HEK293T (cell line): ENCODE measurements around the gene HSPA4L.
A peak's percentile ranks its signal among the peaks of the same experiment; 100 is the strongest.

Experiments
- CTCF ChIA-PET: fragments of 350-600 bp; formaldehyde crosslinking; extraction: SDS; loops from one replicate; lab custom pipeline; 2021; ENCODE audit warnings: antibody characterized with exemption, inconsistent platforms; lab: Yijun Ruan, JAX
- POLR2A ChIA-PET: fragments of 350-600 bp; formaldehyde crosslinking; extraction: SDS; loops from one replicate; lab custom pipeline; 2020; ENCODE audit warnings: antibody characterized with exemption, inconsistent platforms; lab: Yijun Ruan, JAX
- DNase-seq: peaks from one replicate; pipeline ENCODE4 v3.0.0; 2012; ENCODE audit warnings: mixed read lengths; ENCODE audit errors: extremely low spot score
- ARNT ChIP-seq: fragments of 450-650 bp; IDR thresholded peaks from 2 replicates; pipeline ENCODE4 v1.6.1; 2017; ENCODE audit warnings: mild to moderate bottlenecking
- BHLHE40 ChIP-seq: fragments of 450-650 bp; IDR thresholded peaks from 2 replicates; pipeline ENCODE4 v1.6.1; 2016; ENCODE audit warnings: mild to moderate bottlenecking, moderate library complexity, borderline replicate concordance
- CTBP1 ChIP-seq: fragments of 450-650 bp; IDR thresholded peaks from 2 replicates; pipeline ENCODE4 v1.6.1; 2016; ENCODE audit warnings: borderline replicate concordance
- ELF4 ChIP-seq: fragments of 450-650 bp; IDR thresholded peaks from 2 replicates; pipeline ENCODE4 v1.6.1; 2017; ENCODE audit warnings: antibody characterized with exemption
- FOXA1 ChIP-seq: fragments of 450-650 bp; IDR thresholded peaks from 2 replicates; pipeline ENCODE4 v1.6.1; 2016; ENCODE audit warnings: mild to moderate bottlenecking
- FOXK2 ChIP-seq: fragments of 450-650 bp; IDR thresholded peaks from 2 replicates; pipeline ENCODE4 v1.6.1; 2016; ENCODE audit warnings: mild to moderate bottlenecking
- FOXM1 ChIP-seq: fragments of 450-650 bp; IDR thresholded peaks from 2 replicates; pipeline ENCODE4 v1.6.1; 2017; ENCODE audit warnings: mild to moderate bottlenecking, borderline replicate concordance
- HDGF ChIP-seq: fragments of 450-650 bp; IDR thresholded peaks from 2 replicates; pipeline ENCODE4 v1.6.1; 2017; ENCODE audit warnings: antibody characterized with exemption, borderline replicate concordance
- L3MBTL2 ChIP-seq: fragments of 450-650 bp; conservative IDR thresholded peaks from 2 replicates; pipeline ENCODE4 v1.6.1; 2016; ENCODE audit warnings: mild to moderate bottlenecking
- LEF1 ChIP-seq: fragments of 450-650 bp; IDR thresholded peaks from 2 replicates; pipeline ENCODE4 v1.6.1; 2017; ENCODE audit warnings: mild to moderate bottlenecking, borderline replicate concordance
- NFRKB ChIP-seq: fragments of 450-650 bp; IDR thresholded peaks from 2 replicates; pipeline ENCODE4 v1.6.1; 2016; ENCODE audit warnings: mild to moderate bottlenecking, moderate library complexity
- SP1 ChIP-seq: fragments of 450-650 bp; IDR thresholded peaks from 2 replicates; pipeline ENCODE4 v1.6.1; 2017
- SUZ12 ChIP-seq: fragments of 450-650 bp; IDR thresholded peaks from 2 replicates; pipeline ENCODE4 v1.6.1; 2016; ENCODE audit warnings: mild to moderate bottlenecking
- TARDBP ChIP-seq: fragments of 450-650 bp; IDR thresholded peaks from 2 replicates; pipeline ENCODE4 v1.6.1; 2016
- ZNF384 ChIP-seq: fragments of 450-650 bp; IDR thresholded peaks from 2 replicates; pipeline ENCODE4 v1.6.1; 2016
- TF ChIP-seq, protein P1 (sequence below): fragments of 450-650 bp; IDR thresholded peaks from 2 replicates; pipeline ENCODE4 v1.6.1; 2016

Gene HSPA4L

DNA sequence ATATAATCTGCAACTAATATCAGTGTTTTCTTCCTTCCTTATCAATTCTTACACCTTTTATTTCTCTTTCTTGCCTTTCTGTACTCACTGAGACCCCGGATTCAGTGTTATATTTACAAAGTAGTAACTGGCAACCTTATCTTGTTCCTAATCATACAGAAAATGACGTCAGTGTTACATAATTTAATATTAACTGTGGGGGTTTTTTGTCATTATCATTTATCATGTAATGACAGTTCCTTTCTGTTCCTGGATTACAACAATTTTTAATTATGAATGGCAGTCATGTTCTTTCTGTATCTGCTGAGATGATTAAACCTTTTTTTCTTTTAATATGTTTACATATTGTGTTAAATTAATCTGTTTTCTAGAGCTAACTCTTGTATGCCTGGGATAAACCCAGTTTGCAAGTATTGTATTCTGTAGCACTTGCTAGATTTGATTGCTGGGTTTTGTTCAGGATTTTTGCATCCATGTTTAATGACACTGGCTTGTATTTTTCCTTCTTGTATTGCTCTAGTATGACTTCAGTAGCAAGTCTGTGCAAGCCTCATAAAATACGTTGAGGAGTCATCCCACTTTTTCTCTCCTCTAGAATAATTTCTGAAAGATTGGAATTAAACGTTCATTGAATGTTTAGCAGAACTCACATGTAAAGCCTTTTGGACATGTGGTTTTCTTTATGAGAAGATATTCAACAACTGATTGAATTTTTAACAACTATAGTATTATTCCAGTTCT lies 10.4 kb upstream of the HSPA4L start:
- CTCF ChIA-PET, result no interaction called here
- TF ChIP-seq FOXM1, result no peak
- TF ChIP-seq, protein P1, sequence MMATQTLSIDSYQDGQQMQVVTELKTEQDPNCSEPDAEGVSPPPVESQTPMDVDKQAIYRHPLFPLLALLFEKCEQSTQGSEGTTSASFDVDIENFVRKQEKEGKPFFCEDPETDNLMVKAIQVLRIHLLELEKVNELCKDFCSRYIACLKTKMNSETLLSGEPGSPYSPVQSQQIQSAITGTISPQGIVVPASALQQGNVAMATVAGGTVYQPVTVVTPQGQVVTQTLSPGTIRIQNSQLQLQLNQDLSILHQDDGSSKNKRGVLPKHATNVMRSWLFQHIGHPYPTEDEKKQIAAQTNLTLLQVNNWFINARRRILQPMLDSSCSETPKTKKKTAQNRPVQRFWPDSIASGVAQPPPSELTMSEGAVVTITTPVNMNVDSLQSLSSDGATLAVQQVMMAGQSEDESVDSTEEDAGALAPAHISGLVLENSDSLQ, result 0 out of 2 replicates have a peak, but pooled peaks have one; percentile 7
- DNase-seq, result no peak
- POLR2A ChIA-PET, result no interaction called here

GRCh38 chr4:127772769-127773671 lies 9.1 kb upstream of the HSPA4L start:
- TF ChIP-seq, protein P1, result peak; percentile 57
- no peak for TF ChIP-seq LEF1
- ChIA-PET CTCF (no interaction called here), POLR2A (no interaction called here)
- no peak for DNase-seq

DNA sequence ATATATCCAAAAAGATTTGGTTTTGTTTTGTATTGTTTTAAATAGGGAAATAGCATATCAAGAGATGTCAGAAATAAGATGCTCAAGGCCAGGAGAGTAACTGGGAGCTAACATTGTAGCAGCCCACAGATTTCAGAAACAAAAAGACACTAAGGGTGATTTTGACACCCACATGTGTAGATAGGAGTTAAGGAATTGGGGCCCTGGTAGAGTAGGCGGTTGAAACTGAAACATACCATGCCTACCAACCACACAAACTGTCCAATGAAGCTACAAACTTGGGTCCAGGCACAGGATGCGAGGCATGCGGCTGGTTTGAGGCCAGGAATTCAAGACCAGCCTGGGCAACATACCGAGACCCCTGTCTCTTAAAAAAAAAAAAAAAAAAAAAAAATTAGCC lies 6.3 kb upstream of the HSPA4L start:
- CTCF ChIA-PET, result no interaction called here

DNA sequence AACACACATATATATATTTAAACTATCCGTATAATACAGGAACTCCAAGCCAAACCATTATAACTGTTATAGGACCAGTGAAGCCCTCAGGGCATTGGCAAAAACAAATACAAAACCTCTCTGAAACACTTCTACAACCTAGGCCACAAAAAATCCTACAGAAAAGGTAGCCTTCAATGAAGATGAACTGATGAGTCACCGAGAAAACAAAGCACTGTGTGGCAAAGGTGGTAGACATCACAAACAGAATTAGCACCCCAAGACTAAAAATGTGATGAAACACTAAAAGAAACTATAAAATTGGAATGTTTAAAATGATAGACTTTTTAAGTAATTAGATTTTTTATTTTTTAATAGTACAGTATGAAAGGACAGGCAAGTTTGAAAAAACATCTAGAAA lies 5.5 kb upstream of the HSPA4L start:
- ChIA-PET POLR2A (no interaction called here), CTCF (no interaction called here)
- TF ChIP-seq ARNT (no peak), FOXM1 (no peak), ELF4 (no peak), L3MBTL2 (no peak)
- TF ChIP-seq, protein P1, result no peak
- no peak for DNase-seq

More for the DNA sequence above, 6.3 kb upstream of the HSPA4L start:
- TF ChIP-seq ZNF384 (no peak), TARDBP (no peak), L3MBTL2 (no peak), BHLHE40 (no peak), SP1 (no peak), ARNT (no peak), NFRKB (no peak), FOXK2 (no peak), HDGF (no peak), CTBP1 (no peak)
- TF ChIP-seq, protein P1, result no peak
- no peak for DNase-seq
- POLR2A ChIA-PET, result no interaction called here

- TF ChIP-seq BHLHE40, result no peak
- TF ChIP-seq, protein P1, result no peak
- TF ChIP-seq SUZ12, result no peak
- no peak for TF ChIP-seq ELF4
- no peak for TF ChIP-seq NFRKB
- no peak for TF ChIP-seq TARDBP
- no peak for TF ChIP-seq FOXA1
- TF ChIP-seq ARNT, result no peak
- no peak for TF ChIP-seq L3MBTL2
- no peak for TF ChIP-seq SP1
- no peak for TF ChIP-seq LEF1
- TF ChIP-seq FOXK2, result no peak
- no peak for TF ChIP-seq CTBP1
- TF ChIP-seq FOXM1, result no peak
- TF ChIP-seq ZNF384, result no peak
- CTCF ChIA-PET, result no interaction called here
- POLR2A ChIA-PET, result no interaction called here
- DNase-seq, result no peak
Observed at GRCh38 chr4:127777487-127777886, 4.6 kb upstream of the HSPA4L start.

DNA sequence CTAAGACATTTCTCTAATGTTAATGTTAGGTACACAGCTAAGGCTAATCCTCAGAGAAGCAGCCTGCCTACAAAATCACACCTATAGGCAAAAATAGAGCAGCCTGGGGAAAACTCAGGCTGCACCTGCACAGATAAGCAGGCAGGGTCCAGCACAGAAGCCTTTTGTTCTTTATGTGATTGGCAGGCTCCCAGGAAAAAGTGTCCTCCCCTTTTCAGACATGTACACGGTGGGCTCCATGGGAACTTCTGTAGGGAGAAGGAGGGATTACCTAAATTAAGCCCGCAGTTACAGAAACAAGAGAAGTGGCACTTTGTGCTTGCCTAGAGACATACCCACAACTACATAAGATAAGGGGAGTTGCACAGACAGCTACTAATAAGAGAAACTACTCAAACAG lies 4.0 kb upstream of the HSPA4L start:
- TF ChIP-seq FOXM1, result no peak
- TF ChIP-seq, protein P1, result peak; percentile 68
- POLR2A ChIA-PET, result no interaction called here
- DNase-seq, result no peak
- CTCF ChIA-PET, result interaction anchor here (1.0 kb wide), 1 partner anchor 11 kb away, joined by 3 read pairs; no protein-coding TSS in a partner anchor
